ENCODE results near the gene NTN1.
"Not testable (repeated sequence)": the region's sequence is repeated elsewhere in the genome, so short reads cannot be mapped to it uniquely, and the experiment has no call there.

NTN1 gene

GRCh38 chr17:9151091-9151490 is 129.8 kb downstream of the NTN1 start:
- Histone ChIP-seq H3K36me3 (replicated peaks; ENCODE audit: low read depth, low read length) (no peaks in the 10 kb centered on the region), H3K79me2 (ENCODE audit: low read length) (no peaks in the 10 kb centered on the region), H3K9ac (ENCODE audit: low read length) (no peak overlapping the region), H2AFZ (ENCODE audit: low read depth, low read length) (no peak overlapping the region), H3K4me2 (ENCODE audit: low read length) (no peak overlapping the region), H3K9me3 (ENCODE audit: insufficient read depth, low read length) (no peaks in the 10 kb centered on the region), H3K27me3 (ENCODE audit: low read depth, low read length) (no peaks in the 10 kb centered on the region), H4K20me1 (ENCODE audit: insufficient read depth, low read length) (no peaks in the 10 kb centered on the region), H3K27ac (ENCODE audit: low read length) (no peak overlapping the region), H3K4me1 (ENCODE audit: low read length) (no peaks in the 10 kb centered on the region), H3K4me3 (ENCODE audit: low read length) (no peak overlapping the region)
- TF ChIP-seq CTCF (IDR thresholded peaks at IDR 0.05; ENCODE audit: low read depth, low read length) (no peak), EZH2phosphoT487 (IDR thresholded peaks at IDR 0.05; ENCODE audit: low read depth) (no peak)

- not testable (repeated sequence) for H4K20me1 ChIP-seq (ENCODE audit: insufficient read depth, low read length); H3K27me3 ChIP-seq (ENCODE audit: low read depth, low read length); H3K36me3 ChIP-seq (replicated peaks; ENCODE audit: low read depth, low read length); H3K27ac ChIP-seq (ENCODE audit: low read length); H3K4me2 ChIP-seq (ENCODE audit: low read length); H3K4me3 ChIP-seq (ENCODE audit: low read length); H3K9me3 ChIP-seq (ENCODE audit: insufficient read depth, low read length); H3K4me1 ChIP-seq (ENCODE audit: low read length); H3K79me2 ChIP-seq (ENCODE audit: low read length); H2AFZ ChIP-seq (ENCODE audit: low read depth, low read length); H3K9ac ChIP-seq (ENCODE audit: low read length)
These were observed 130.4 kb downstream of the NTN1 start for GRCh38 chr17:9151740-9152139.

GRCh38 chr17:9158544-9159452 is 137.5 kb downstream of the NTN1 start:
- no peaks in the 10 kb centered on the region for H3K36me3 ChIP-seq (replicated peaks; ENCODE audit: low read depth, low read length)
- no peak for TF ChIP-seq EZH2phosphoT487 (IDR thresholded peaks at IDR 0.05; ENCODE audit: low read depth)
- no peak for TF ChIP-seq CTCF (IDR thresholded peaks at IDR 0.05; ENCODE audit: low read depth, low read length)
- no peaks in the 10 kb centered on the region for H3K79me2 ChIP-seq (ENCODE audit: low read length)
- H3K27me3 ChIP-seq (ENCODE audit: low read depth, low read length): no peaks in the 10 kb centered on the region
- no peak overlapping the region for H3K4me3 ChIP-seq (ENCODE audit: low read length)
- H4K20me1 ChIP-seq (ENCODE audit: insufficient read depth, low read length): no peaks in the 10 kb centered on the region
- H3K27ac ChIP-seq (ENCODE audit: low read length): no peak overlapping the region
- no peak overlapping the region for H2AFZ ChIP-seq (ENCODE audit: low read depth, low read length)
- H3K4me1 ChIP-seq (ENCODE audit: low read length): no peaks in the 10 kb centered on the region
- no peak overlapping the region for H3K4me2 ChIP-seq (ENCODE audit: low read length)
- H3K9ac ChIP-seq (ENCODE audit: low read length): no peak overlapping the region
- H3K9me3 ChIP-seq (ENCODE audit: insufficient read depth, low read length): no peaks in the 10 kb centered on the region

DNA sequence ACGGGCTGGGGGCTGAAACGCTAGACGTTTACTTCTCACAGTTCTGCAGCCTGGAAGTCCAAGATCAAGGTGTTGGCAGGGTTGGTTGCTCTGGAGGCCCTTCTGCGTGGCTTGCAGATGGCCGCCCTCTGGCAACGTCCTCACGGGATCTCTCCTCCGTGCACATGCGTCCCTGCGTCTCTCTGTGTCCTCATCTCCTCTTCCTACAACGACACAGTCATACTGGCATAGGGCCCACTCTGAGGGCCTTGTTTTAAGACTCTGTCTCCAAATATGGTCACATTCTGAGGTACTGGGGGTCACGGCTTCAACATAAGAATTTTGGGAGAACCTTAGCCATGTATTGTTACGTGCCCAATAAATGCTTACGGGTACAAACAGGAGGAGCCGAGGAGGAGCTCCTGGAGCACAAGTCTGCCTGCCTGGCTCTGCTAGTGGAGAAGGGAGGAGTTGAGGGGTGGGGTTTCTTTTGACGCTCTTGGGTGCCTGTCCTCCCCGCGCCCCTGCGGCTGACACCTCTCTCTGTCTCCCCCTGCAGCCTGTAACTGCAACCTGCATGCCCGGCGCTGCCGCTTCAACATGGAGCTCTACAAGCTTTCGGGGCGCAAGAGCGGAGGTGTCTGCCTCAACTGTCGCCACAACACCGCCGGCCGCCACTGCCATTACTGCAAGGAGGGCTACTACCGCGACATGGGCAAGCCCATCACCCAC is 141.1 kb downstream of the NTN1 start:
- no peak overlapping the region for H3K4me3 ChIP-seq (ENCODE audit: low read length)

More for the DNA sequence above, 141.1 kb downstream of the NTN1 start:
- Histone ChIP-seq H3K9me3 (ENCODE audit: insufficient read depth, low read length) (no peaks in the 10 kb centered on the region), H3K27me3 (ENCODE audit: low read depth, low read length) (no peaks in the 10 kb centered on the region), H3K79me2 (ENCODE audit: low read length) (no peaks in the 10 kb centered on the region), H4K20me1 (ENCODE audit: insufficient read depth, low read length) (no peaks in the 10 kb centered on the region), H3K36me3 (replicated peaks; ENCODE audit: low read depth, low read length) (no peaks in the 10 kb centered on the region), H2AFZ (ENCODE audit: low read depth, low read length) (no peak overlapping the region), H3K4me2 (ENCODE audit: low read length) (no peak overlapping the region), H3K4me1 (ENCODE audit: low read length) (peaks cover 1% of the 10 kb centered on the region), H3K9ac (ENCODE audit: low read length) (no peak overlapping the region), H3K27ac (ENCODE audit: low read length) (no peak overlapping the region)
- TF ChIP-seq CTCF (IDR thresholded peaks at IDR 0.05; ENCODE audit: low read depth, low read length) (no peak), EZH2phosphoT487 (IDR thresholded peaks at IDR 0.05; ENCODE audit: low read depth) (no peak)

Measured in OCI-LY3 (cell line).